Measurements from ENCODE around the gene SLC13A3. TPM values are rescaled to one million over a fixed set of nuclear protein-coding genes. Genes with fewer than 3 reads are reported as not detected.
A peak's percentile ranks its signal among the peaks of the same experiment; 100 is the strongest.

Gene SLC13A3
- total RNA-seq, 1 donor from 2014 or later = 2.9 TPM

- Mint-ChIP-seq H3K4me3 (ENCODE audit: low read depth) (no peak overlapping the region), H3K27ac (no peak overlapping the region), H3K4me1 (ENCODE audit: low read depth) (peaks cover 2% of the 10 kb centered on the region), H3K36me3 (ENCODE audit: insufficient read depth) (no peaks in the 10 kb centered on the region), H3K9me3 (ENCODE audit: low read depth) (peaks cover 8% of the 10 kb centered on the region), H3K27me3 (peaks cover 10% of the 10 kb centered on the region)
- no peak for TF ChIP-seq CTCF (IDR thresholded peaks at IDR 0.05; ENCODE audit: unreplicated experiment)
- no peak for DNase-seq (ENCODE audit: low spot score, unreplicated experiment)
Observed at GRCh38 chr20:46696791-46697279, 45.6 kb upstream of the SLC13A3 start.

- H3K27ac Mint-ChIP-seq = no peak overlapping the region
- no peak overlapping the region for H3K4me3 Mint-ChIP-seq (ENCODE audit: low read depth)
- H3K4me1 Mint-ChIP-seq (ENCODE audit: low read depth) = peaks cover 2% of the 10 kb centered on the region
- peaks cover 10% of the 10 kb centered on the region for H3K27me3 Mint-ChIP-seq
- H3K9me3 Mint-ChIP-seq (ENCODE audit: low read depth) = peaks cover 8% of the 10 kb centered on the region
- no peak for TF ChIP-seq CTCF (IDR thresholded peaks at IDR 0.05; ENCODE audit: unreplicated experiment)
- H3K36me3 Mint-ChIP-seq (ENCODE audit: insufficient read depth) = no peaks in the 10 kb centered on the region
- DNase-seq (ENCODE audit: low spot score, unreplicated experiment) = no peak
Observed at GRCh38 chr20:46695892-46696291, 44.6 kb upstream of the SLC13A3 start.

GRCh38 chr20:46694484-46694883 lies 43.2 kb upstream of the SLC13A3 start:
- H3K27me3 Mint-ChIP-seq = no peaks in the 10 kb centered on the region
- no peak overlapping the region for H3K4me3 Mint-ChIP-seq (ENCODE audit: low read depth)
- peaks cover 4% of the 10 kb centered on the region for H3K9me3 Mint-ChIP-seq (ENCODE audit: low read depth)
- no peaks in the 10 kb centered on the region for H3K36me3 Mint-ChIP-seq (ENCODE audit: insufficient read depth)
- no peak for TF ChIP-seq CTCF (IDR thresholded peaks at IDR 0.05; ENCODE audit: unreplicated experiment)
- H3K27ac Mint-ChIP-seq = no peak overlapping the region
- peaks cover 7% of the 10 kb centered on the region for H3K4me1 Mint-ChIP-seq (ENCODE audit: low read depth)
- DNase-seq (ENCODE audit: low spot score, unreplicated experiment) = no peak

- Mint-ChIP-seq H3K4me3 (ENCODE audit: low read depth) (no peak overlapping the region), H3K9me3 (ENCODE audit: low read depth) (no peaks in the 10 kb centered on the region), H3K4me1 (ENCODE audit: low read depth) (peaks cover 17% of the 10 kb centered on the region), H3K36me3 (ENCODE audit: insufficient read depth) (peaks cover 4% of the 10 kb centered on the region), H3K27me3 (no peaks in the 10 kb centered on the region), H3K27ac (no peak overlapping the region)
- DNase-seq (ENCODE audit: low spot score, unreplicated experiment) = no peak
- TF ChIP-seq CTCF (IDR thresholded peaks at IDR 0.05; ENCODE audit: unreplicated experiment) = no peak
Observed at GRCh38 chr20:46691196-46691595, 39.9 kb upstream of the SLC13A3 start.

GRCh38 chr20:46690219-46691106 lies 39.2 kb upstream of the SLC13A3 start:
- H3K4me1 Mint-ChIP-seq (ENCODE audit: low read depth) = peaks cover 15% of the 10 kb centered on the region
- DNase-seq (ENCODE audit: low spot score, unreplicated experiment) = no peak
- no peaks in the 10 kb centered on the region for H3K9me3 Mint-ChIP-seq (ENCODE audit: low read depth)
- H3K4me3 Mint-ChIP-seq (ENCODE audit: low read depth) = peak overlapping the region; percentile 93
- TF ChIP-seq CTCF (IDR thresholded peaks at IDR 0.05; ENCODE audit: unreplicated experiment) = no peak
- H3K36me3 Mint-ChIP-seq (ENCODE audit: insufficient read depth) = peaks cover 9% of the 10 kb centered on the region
- H3K27ac Mint-ChIP-seq = peak overlapping the region; percentile 35
- no peaks in the 10 kb centered on the region for H3K27me3 Mint-ChIP-seq

Data from progenitor cell of endocrine pancreas (in vitro differentiated cells).